ENCODE results near the gene FAM167B. TPM values are rescaled to one million over a fixed set of nuclear protein-coding genes. Genes with fewer than 3 reads are reported as not detected.

Gene FAM167B
- total and polyA plus RNA-seq, 2 of the 4 experiments (the other 2 are of a cell fraction) = 0.18 to 0.53 TPM

DNA sequence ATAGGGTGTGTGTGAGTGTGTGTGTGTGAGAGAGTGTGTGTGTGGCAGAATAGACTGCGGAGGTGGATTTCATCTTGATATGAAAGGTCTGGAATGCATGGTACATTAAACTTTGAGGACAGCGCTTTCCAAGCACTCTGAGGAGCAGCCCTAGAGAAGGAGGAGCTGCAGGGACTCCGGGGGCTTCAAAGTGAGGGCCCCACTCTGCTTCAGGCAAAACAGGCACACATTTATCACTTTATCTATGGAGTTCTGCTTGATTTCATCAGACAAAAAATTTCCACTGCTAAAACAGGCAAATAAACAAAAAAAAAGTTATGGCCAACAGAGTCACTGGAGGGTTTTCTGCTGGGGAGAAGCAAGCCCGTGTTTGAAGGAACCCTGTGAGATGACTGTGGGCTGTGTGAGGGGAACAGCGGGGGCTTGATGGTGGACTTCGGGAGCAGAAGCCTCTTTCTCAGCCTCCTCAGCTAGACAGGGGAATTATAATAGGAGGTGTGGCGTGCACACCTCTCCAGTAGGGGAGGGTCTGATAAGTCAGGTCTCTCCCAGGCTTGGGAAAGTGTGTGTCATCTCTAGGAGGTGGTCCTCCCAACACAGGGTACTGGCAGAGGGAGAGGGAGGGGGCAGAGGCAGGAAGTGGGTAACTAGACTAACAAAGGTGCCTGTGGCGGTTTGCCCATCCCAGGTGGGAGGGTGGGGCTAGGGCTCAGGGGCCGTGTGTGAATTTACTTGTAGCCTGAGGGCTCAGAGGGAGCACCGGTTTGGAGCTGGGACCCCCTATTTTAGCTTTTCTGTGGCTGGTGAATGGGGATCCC lies 26.6 kb downstream of the FAM167B start:
- intact Hi-C loops (cut with micrococcal nuclease) = loop anchor here (2.0 kb wide), 1 partner anchor 19 kb away; the partner anchor contains the start of gene HDAC1
- in situ Hi-C loops (cut with MboI; ENCODE audit: low sequenced_read_pairs) = no loop called here
- Histone ChIP-seq H4K8ac (ENCODE audit: low read depth in 2 of 2, low read length in 2 of 2) (peak overlapping the region; percentile 22 to 52; a peak in 2 of 4 replicates), H3K27me3 (ENCODE audit: control insufficient read depth, insufficient read depth, low read length) (peaks cover 18% of the 10 kb centered on the region), H3K4me3 (ENCODE audit: insufficient read depth, low read depth, low read length) (no peak overlapping the region), H3K9me1 (ENCODE audit: insufficient read depth, low read length) (0 out of 2 replicates have a peak, but pooled peaks cover 7% of the 10 kb centered on the region), H2AFZ (replicated peaks; ENCODE audit: low read length, poor library complexity) (peak overlapping the region; percentile 73), H4K91ac (ENCODE audit: insufficient read depth, low read depth, low read length) (peak overlapping the region; percentile 61; the same call in 1 of the 2 replicates), H3K27ac (ENCODE audit: insufficient read depth, low read length) (no peak overlapping the region), H3K56ac (ENCODE audit: extremely low read depth, insufficient read depth, low read length) (no peak overlapping the region), H3K4me2 (ENCODE audit: low read depth, low read length) (no peak overlapping the region; the same call in 1 of the 2 replicates), H3K36me3 (ENCODE audit: control insufficient read depth, insufficient read depth, low read length) (no peaks in the 10 kb centered on the region), H3K9ac (ENCODE audit: low read depth, low read length) (no peak overlapping the region), H3K14ac (replicated peaks; ENCODE audit: low read depth, low read length) (peak overlapping the region; percentile 33; the same call in 1 of the 2 replicates), H3K79me1 (ENCODE audit: low read depth in 1 of 2, low read length in 2 of 2) (no peaks in the 10 kb centered on the region), H2BK120ac (ENCODE audit: low read depth, low read length) (peak overlapping the region; percentile 51), H2AK5ac (ENCODE audit: low read depth, low read length) (peak overlapping the region; percentile 90; the same call in 1 of the 2 replicates), H2BK5ac (ENCODE audit: low read depth, low read length, poor library complexity, severe bottlenecking) (peak overlapping the region; percentile 46), H4K5ac (ENCODE audit: low read depth, low read length) (no peak overlapping the region; the same call in 1 of the 2 replicates), H3K9me3 (ENCODE audit: control insufficient read depth, insufficient read depth, low read length) (no peaks in the 10 kb centered on the region), H4K20me1 (ENCODE audit: insufficient read depth, low read length) (no peaks in the 10 kb centered on the region), H3K4ac (ENCODE audit: low read depth, low read length) (peak overlapping the region; percentile 62), H2BK20ac (ENCODE audit: low read depth, low read length) (peak overlapping the region; percentile 28; the same call in 1 of the 2 replicates), H3K18ac (ENCODE audit: low read depth, low read length) (no peak overlapping the region; the same call in 1 of the 2 replicates), H3K23ac (ENCODE audit: low read depth, low read length) (no peak overlapping the region), H3K4me1 (ENCODE audit: control insufficient read depth, insufficient read depth, low read length) (peaks cover 9% of the 10 kb centered on the region; the same call in 1 of the 2 replicates), H2BK15ac (ENCODE audit: low read depth, low read length) (peak overlapping the region; percentile 84; the same call in 1 of the 3 replicates), H2AK9ac (replicated peaks; ENCODE audit: low read depth, low read length, poor library complexity) (peak overlapping the region; percentile 81)
- dilution Hi-C loops (cut with HindIII; ENCODE audit: low sequenced_read_pairs, unreplicated experiment) = no loop called here
- CTCF ChIA-PET = no interaction called here
- DNase-seq = peak; percentile 9
- TF ChIP-seq MAZ (IDR thresholded peaks at IDR 0.05; ENCODE audit: borderline replicate concordance, low read depth, low read length) (no peak), RAD21 (IDR thresholded peaks at IDR 0.05; ENCODE audit: low read length) (no peak), RCOR1 (IDR thresholded peaks at IDR 0.05; ENCODE audit: insufficient replicate concordance, low read length) (no peak), POLR2A (IDR thresholded peaks at IDR 0.05; ENCODE audit: low read depth, low read length) (no peak), SMC3 (IDR thresholded peaks at IDR 0.05; ENCODE audit: low read depth, low read length) (no peak), USF2 (IDR thresholded peaks at IDR 0.05; ENCODE audit: low read depth, low read length) (no peak), RFX5 (IDR thresholded peaks at IDR 0.05; ENCODE audit: low read depth, low read length) (no peak), MAFK (IDR thresholded peaks at IDR 0.05; ENCODE audit: low read depth, low read length) (no peak)
- TF ChIP-seq, protein P1, sequence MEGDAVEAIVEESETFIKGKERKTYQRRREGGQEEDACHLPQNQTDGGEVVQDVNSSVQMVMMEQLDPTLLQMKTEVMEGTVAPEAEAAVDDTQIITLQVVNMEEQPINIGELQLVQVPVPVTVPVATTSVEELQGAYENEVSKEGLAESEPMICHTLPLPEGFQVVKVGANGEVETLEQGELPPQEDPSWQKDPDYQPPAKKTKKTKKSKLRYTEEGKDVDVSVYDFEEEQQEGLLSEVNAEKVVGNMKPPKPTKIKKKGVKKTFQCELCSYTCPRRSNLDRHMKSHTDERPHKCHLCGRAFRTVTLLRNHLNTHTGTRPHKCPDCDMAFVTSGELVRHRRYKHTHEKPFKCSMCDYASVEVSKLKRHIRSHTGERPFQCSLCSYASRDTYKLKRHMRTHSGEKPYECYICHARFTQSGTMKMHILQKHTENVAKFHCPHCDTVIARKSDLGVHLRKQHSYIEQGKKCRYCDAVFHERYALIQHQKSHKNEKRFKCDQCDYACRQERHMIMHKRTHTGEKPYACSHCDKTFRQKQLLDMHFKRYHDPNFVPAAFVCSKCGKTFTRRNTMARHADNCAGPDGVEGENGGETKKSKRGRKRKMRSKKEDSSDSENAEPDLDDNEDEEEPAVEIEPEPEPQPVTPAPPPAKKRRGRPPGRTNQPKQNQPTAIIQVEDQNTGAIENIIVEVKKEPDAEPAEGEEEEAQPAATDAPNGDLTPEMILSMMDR (conservative IDR thresholded peaks at IDR 0.05; ENCODE audit: low read depth, low read length) = no peak
- no TSS peak for BruUV-seq (replicated peaks)
- POLR2A ChIA-PET (ENCODE audit: unreplicated experiment) = no interaction called here
- WGBS, 2 experiments (ENCODE audit: extremely low coverage in 2 of 2, insufficient read length in 1 of 2) = 40% methylated on average over 1 of the region's 10 CpGs; no CpG with 5 or more reads in 1 of the 2 experiments
- ATAC-seq (ENCODE audit: low read depth) = peak; percentile 82

Measured in IMR-90 (cell line).